GM21619 (cell line): ENCODE results near the gene NALCN.

ENCODE experiments used
- ATAC-seq: cut with Tn5 transposase; IDR thresholded peaks from one replicate; pipeline ENCODE4 v1.9.1; 2021; ENCODE audit not compliant: unreplicated experiment

NALCN gene

DNA sequence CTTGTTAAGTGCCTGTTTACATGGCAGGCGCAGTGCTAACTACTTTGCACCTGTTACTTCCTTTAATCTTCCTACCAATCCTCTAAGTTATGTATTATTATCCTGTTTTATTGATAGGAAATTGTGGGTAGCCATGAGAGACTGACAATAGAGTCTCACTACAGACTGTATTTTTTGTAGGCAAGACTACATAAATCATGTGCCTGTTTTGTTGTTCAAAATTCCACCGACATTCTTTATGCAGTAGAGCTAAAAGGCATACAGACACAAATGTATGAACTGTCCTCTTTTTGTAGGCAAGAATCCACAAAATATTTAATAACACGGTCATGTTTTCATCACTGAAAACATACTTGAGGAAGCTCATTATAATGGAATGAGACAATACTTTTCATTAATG lies 205.5 kb downstream of the NALCN start:
- ATAC-seq = no peak

DNA sequence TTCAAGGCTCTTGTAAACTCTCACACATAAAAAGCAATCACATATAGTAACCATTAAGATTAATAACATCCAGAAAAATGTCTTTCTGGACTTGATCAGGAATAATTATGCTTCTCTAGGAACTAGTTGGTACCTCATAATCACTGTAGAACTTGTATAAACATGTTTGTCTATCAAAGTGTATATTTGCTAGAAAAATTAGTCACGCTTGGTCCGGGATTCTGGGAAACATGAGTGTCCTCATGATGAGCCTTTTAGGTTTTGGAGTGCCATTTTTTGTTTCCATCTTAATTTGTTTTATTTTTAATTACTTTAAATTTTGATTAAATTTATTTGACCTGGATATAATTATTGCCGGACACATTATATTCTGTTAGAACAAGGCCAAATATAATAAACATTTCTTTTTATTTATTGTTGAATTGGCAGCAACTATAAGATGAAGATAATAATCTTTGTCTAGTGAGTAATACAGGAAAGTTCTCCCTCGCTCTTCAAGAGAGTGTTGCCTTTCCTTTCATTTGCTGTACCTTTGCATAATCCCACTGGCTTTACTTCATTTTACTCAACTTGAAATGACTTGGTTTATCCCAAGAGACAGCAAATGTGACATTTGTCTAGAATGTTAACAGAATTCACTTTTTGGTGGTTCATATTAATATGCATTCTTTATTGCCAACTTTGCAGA lies 207.0 kb downstream of the NALCN start:
- no peak for ATAC-seq

DNA sequence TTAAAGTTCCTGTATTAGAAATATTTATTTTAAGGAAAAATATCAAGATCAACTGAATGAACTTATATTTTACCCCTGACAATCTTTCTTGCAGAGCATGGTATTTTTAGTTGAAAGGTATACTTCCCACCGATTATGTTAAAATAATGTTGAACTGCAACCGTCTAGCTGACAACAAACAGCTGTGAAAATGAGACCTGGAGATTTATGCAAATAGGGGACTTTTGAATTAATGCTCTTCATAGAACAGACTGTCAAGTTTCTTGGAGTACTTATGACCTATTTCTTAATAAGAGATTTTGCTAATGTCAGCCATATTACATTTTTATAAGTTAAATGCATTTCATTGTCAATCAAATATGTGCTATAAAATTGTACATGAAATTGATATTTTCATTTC lies 210.9 kb downstream of the NALCN start:
- ATAC-seq = no peak

DNA sequence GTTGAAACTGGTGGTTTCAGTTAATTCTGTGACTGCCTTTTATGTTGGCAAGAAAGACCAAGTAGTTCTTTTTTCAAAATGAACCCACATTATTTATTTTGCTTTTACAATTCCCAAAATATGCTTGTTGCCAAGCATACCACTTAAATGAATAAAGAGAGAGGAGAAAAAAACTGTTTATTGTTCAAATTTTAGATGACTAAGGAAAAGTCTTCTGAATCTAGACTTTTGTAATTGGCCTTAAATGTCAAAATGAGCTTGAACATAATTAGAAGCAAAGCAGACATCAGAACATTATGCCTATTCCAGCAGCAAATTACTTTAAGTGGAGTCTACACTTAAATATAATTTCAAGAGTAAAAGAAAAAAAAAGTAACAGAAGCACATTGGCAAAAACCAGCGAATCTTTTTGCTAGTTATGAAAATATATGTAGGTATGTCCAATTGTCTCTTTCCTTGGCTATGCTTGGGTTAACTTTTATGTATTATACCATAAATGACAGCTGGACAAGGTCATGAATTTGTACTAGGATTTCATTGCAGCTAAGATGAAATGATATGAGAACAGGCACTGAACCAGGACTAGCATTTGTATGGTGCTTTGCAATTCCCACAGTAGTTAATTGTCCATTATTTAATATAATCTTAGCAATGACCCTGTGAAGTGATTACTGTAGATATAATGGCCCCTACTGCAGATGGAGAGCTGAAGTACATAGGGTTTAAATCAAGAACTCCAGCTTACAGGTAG lies 211.9 kb downstream of the NALCN start:
- no peak for ATAC-seq

DNA sequence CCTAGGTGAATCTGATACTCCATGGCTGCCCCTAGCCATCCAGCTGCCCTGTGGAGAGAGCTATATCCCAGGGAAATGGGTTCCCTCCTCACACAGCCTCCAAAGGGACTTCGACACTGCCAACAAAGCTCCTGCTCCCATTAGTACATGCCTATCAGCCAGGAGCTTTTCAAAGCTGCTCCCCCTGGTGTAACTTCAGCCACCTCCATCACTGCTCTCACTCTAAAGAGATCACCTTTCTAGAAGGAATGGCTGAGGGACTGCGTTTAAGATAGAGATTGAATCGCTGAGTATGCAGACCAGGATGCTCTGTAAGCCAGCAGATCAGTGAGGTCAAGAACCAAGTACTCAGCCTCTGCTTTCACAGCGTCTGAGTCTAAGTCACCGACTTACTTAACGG lies 213.7 kb downstream of the NALCN start:
- no peak for ATAC-seq

DNA sequence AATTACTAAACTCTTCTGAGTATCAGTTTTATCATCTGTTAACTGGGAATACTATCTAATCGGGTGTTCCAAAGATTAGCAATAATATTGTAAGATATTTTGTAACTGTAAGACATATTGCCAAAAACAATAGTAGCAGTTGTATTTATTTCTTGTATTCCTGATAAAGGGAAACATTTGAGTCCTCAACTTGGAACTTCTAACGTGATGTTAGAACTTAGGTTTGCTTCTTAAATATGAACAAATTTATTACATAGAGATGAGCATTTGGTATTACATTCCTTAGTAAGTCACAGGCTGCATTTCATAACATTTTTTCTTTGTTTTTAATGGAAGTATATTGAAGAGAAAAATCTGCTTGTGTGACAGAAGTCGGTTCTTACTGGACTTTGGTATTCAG lies 225.3 kb downstream of the NALCN start:
- ATAC-seq = no peak

DNA sequence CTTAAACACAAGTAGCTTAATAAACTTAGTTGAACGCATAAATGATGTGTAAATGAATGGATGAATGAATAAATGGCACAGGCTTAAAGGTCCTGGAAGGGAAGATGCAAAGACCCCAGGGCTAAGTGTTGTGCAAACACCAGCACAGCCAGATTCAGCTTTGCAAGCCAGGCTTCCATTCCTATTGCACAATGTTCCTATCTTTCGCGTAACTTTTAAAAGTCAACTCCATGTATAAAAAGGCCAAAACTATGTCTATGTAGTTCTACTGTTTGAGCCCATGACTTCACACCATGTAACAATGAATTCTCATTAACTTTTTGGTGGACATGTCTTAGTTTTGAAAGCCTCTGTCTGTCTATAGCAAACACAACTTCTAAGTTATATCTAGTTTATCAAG lies 226.0 kb downstream of the NALCN start:
- ATAC-seq = no peak

DNA sequence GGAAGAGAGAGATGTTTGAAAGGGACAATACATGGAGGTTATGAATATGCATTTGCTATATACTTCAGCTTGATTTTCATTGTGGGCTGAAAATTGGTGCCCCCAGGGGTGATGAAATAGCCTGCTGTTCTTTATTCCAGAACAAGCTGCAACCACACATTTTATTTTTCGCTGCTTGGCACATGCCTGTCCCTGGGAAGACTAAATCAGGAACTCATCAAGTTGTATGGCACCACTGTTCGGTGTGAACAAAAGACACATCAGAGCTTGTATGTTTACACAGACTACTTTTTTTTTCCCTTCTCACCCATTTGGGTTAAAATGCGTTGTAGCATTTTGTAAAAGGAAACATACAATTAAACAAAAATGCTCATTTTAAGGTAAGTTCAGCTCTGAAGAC lies 230.7 kb downstream of the NALCN start:
- ATAC-seq = no peak

DNA sequence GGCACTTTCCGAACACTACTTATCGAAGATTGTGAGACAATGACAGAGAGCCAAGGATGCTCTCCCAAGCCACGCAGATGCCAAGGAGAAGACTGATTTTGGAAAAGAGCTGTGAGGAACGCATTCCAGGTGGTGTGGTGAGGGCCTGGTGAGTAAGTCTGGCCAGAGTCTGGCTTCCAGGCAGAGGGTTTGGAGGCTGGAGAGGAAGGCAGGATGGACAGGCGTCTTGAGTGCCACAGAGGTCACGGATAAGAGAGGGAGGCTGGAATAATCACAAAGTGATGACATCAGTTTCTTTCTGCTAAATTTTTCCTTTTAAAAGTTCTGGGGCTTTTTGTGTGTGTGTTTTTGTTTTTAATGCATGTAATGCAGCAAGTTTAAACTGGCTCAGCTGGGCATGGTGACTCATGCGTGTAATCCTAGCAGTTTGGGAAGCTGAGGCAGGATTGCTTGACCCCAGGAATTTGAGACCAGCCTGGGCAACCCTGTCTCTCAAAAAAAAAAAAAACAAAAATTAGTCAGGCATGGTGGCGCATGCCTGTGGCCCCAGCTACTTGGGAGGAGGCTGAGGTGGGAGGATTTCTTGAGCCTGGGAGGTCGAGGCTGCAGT lies 235.1 kb downstream of the NALCN start:
- no peak for ATAC-seq

DNA sequence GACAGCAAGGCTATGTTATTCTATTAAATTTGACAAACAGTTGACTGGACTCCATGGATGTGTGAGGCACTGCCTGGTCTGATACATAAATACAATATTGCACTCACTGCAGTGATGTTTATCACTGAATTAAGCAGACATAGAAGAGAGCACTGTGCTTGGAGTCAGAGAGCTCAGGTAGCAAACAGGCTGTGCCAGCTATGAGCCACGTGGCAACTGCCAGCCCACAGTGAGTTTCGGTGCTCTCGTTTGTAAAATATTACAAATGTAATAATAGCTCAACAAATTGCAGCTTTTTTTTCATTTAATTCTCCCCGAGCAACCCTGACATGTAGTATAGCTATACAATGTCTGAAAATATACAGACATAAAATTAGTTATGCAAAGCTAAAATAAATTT lies 237.3 kb downstream of the NALCN start:
- ATAC-seq = no peak

DNA sequence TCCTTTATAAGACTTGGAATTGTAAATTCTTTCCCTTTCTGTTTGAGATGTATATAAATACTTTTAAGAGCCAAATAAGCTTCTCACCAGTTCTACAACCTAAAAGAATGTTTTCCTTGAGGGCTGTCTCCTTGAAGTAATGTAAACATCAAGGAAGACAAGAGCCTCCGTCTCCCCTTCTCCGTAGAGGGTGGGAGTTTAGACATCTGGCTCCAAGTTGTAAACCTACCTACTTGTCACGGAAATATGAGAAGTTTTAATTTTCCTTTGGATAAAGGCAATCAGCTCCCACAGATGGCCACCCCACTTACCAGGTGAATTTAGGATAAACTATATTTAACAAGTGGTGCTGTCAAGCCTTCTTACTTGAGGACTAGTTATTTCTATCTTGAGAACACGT lies 237.9 kb downstream of the NALCN start:
- no peak for ATAC-seq

DNA sequence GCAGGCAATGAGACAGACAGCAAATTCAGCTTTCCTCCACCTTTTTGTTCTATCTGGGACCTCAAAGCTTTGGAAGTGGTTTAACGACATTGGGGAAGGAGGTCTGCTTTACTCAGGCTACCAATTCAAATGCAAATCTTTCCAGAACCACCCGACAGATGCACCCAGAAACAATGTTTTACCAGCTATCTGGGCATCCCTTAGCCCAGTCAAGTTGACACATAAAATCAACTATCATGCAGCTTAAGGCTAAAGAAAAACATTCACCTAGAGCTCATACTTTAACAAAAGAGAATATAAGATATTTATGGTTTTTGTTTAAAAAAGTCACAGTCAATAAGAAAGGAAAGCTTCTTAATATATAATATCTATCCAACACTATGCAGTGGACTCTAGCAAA lies 246.0 kb downstream of the NALCN start:
- ATAC-seq = no peak

DNA sequence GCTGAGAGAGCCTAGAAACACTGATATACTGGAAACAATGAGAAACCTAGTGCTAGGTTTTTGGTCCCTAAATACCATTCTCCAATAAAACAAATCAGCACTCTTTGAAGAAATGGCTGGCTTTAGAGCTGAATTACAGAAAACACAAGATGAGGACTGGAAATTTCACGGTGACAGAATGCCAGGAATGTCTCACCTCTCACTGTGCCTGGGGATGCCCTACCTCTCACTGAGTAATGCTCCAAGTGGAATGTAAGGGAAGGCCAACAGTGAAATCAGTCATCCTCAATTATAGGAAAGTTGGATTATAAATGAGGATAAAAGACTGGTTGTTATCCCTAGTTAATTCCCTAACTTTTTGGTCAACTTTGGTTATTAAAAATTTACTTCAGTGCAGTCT lies 259.0 kb downstream of the NALCN start:
- no peak for ATAC-seq

DNA sequence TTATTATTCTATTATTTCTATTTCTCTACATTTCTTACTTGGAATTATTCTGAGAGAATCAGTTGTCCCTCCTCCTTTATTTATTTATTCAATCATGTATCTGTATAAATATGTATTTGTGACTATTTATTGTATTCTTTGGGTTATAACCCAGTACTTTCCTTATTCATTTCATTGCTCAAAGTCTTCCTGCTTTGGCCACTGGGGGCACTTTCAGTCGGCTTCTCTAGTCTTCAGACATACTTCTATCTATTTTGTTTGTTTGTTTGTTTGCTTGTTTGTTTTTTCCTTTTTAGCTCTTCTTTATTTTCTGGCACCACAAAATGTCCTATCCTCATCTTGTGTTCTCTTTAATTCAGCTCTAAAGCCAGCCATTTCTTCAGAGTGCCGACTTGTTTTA lies 260.4 kb downstream of the NALCN start:
- no peak for ATAC-seq

DNA sequence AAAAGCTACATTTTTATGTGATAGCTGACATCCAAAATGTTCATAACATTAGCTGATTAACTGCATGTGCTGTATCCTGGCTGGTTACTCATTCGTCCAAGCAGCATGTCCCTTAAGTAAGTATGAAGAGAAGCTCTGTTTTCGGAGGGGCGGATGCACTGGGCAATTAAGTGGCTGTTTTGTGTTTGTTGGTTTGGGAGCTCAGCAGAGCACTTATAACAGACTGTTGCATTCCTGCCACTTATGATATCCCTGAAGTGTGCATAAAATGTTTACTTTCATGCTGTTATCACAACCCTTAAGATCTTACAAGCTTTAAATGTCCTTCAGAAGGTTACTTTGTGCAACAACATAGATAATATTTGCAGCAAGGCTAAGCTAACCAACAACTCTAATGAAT lies 264.1 kb downstream of the NALCN start:
- ATAC-seq = no peak

DNA sequence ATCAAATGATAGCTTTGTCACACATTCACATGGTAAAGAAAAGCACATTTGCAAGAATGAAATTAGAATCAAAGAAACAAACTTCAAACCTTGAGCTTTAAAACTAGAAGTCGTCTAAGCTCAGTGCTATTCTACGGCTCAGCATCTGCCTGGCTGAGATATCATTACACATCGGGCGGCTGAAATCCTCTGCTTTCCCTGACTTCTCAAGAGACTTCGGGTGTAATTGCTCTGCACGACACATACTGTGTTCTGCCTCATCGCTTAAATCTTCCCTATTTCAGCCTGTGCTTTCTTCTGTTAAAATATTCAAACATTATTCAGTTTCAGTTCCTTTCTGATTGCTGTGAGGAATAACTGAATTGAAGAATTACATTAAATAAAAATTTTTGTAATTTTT lies 265.3 kb downstream of the NALCN start:
- no peak for ATAC-seq

DNA sequence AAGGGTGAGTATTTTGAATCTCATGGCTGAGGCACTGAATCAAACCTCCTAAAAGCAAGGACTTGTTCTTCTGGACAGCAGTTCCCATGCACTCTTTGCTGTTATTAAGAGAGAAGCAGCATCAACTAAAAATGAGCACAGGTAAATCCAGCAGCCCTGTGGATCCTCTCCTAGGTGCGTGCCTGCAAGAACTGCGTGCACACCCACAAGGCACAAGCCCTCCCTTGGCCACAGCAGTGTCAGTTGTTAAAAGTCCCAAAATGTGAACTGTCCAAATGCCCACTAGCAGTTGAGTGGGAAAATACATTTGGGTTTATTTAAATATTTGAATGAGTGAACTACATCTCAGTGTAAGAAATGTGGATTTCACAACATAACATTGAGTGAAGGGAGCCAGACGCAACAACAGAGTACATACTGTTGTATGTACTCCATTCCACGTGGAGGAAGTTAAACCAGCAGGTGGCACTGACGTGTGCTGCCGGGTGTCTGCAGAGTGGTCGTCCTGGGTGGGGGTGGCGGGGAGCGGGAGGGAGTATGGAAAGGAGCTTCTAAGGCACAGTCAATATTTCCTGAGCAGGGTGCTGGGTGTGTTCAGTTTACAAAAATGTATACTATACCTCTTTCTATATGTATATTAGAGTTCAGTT lies 266.4 kb downstream of the NALCN start:
- no peak for ATAC-seq

DNA sequence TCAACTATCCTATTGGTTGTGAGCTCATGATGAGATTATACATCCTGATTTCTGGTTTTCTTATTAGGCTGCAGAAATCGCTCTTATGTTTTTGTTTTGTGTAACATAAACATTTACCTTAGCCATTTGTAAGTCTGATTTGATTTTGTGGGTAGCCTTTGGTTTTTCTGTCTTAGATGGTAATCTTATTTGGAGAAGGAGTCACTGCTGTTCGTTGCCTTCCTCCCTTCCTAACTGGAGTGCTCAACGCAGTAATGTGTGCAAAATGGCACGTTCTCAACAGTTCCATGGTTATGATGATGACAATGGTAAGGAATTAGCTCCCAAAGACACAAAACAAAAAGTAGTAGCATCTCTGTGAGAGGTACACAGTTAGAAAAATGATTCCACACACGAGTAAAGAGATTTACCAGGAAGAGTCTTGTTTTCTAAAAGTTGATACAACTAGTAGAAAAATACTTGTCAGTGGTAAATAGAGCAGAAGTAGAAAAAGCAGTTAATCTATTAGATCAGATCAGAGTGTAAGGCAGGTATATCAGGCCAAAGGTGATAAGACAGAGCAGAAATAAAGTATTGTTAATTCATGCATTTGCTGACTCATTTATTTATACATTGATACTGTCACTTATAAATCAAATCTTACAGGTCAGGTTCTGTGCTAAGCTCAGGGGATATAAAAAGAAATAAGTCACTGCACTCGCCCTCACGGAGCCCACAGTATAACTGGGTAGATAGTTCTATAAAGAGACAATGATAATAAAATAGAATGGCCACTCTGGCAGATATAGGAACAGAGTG lies 270.0 kb downstream of the NALCN start:
- ATAC-seq = no peak

DNA sequence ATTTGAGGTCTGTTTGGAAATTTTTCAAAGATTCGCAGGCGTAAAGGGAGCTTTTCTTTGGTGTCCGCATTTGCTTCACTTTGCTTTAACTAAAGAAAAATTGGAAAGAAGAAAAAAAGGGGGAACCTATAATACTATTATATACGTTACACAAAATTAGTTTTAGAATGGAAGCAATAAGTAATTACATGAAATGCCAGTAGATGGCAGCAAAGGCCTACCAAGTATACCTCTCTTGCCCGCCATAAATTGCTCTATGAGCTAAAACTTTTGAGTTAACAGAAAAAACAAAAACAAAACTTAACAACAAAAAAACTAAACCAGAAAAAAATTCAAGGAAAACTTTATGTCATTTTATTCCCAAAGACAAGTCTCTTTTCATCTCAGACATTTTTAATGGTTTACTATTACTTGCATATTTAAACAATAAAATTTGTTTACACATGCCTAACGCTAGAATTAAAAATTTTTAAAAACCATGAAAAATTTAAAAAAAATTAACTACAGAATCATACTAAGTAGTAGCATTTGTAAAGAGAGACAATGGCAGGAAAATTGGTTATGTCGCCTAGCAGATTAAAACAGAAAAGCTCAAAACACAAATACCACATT lies 271.4 kb downstream of the NALCN start:
- ATAC-seq = peak; percentile 84

DNA sequence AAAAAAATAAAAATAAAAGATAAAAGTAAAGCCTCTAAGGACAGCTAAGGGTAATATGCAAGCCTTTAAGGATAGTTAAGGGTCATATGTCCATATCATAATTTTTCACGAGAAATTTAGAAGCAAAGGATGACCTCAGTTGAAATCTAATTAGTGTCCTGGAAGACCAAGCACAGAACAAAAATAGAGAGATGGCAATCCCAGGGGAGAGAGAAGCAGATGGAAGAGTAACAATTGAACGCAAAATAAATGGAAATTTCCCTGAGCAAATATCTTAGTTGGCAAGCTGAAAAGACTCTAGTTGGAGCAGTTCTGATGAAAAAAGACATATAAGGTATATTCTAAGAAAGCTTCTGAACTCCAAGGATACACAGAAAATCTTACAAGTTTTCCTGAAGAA lies 275.4 kb downstream of the NALCN start:
- no peak for ATAC-seq
